ENCODE results near the gene DYRK4.
A peak's percentile ranks its signal among the peaks of the same experiment; 100 is the strongest.

The DYRK4 gene

DNA sequence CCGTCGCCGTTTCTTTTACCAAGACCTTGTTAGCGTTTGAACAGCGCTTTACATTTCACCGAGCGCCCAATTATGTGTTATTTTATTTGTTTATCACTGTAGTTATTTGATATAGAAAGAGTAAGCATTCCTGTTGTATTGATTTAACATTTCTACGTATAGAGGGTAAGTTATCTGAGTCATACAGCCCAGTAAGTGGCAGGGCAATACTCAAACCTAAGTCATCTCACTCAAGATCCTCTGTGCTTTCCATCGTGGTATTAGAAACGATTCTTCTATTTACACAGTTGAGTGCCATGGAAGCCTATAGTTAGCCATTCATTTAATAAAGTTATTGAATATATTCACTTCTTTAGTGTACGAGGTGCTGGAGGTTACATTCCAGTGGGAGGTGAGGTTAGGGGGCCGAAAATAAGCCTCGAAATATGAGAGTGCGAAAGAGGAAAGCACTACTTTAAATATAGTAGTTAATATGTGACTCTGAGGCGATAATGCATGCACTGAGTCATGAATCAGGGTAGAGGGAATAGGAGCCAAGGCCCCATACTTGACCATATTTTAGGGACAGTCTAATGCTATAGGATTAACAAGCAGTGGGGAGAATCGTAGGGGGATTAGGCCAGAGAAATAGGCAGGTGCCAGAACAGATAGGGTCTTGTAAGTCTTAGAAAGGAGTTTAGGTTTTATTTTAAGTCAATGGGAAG lies 22.7 kb upstream of the DYRK4 start:
- Histone ChIP-seq H3K9me3 (ENCODE audit: low read length) (no peaks in the 10 kb centered on the region), H3K36me3 (ENCODE audit: insufficient read depth, low read length) (peaks cover 43% of the 10 kb centered on the region; the same call in 1 of the 2 replicates), H3K9ac (ENCODE audit: low read length) (peak overlapping the region; percentile 85), H3K79me2 (ENCODE audit: insufficient read depth, low read length) (peaks cover 52% of the 10 kb centered on the region), H3K27ac (ENCODE audit: low read depth, low read length, poor library complexity, severe bottlenecking) (peak overlapping the region; percentile 73), H3K4me2 (ENCODE audit: low read length) (peak overlapping the region; percentile 83), H3F3A (ENCODE audit: insufficient read depth, low read length) (no peaks in the 10 kb centered on the region), H3K4me3 (ENCODE audit: low read depth, low read length, poor library complexity, severe bottlenecking) (peak overlapping the region; percentile 86), H2AFZ (ENCODE audit: low read length) (no peak overlapping the region), H3K4me1 (ENCODE audit: insufficient read depth, low read length, severe bottlenecking) (peaks cover 55% of the 10 kb centered on the region), H3K27me3 (ENCODE audit: insufficient read depth, low read length) (no peaks in the 10 kb centered on the region), H3K9me2 (ENCODE audit: low read depth, low read length) (no peaks in the 10 kb centered on the region), H4K20me1 (ENCODE audit: insufficient read depth, low read length) (no peaks in the 10 kb centered on the region; the same call in 1 of the 2 replicates)
- no peak for TF ChIP-seq EZH2 (IDR thresholded peaks at IDR 0.05; ENCODE audit: borderline replicate concordance, low read length)
- TF ChIP-seq, protein P1, sequence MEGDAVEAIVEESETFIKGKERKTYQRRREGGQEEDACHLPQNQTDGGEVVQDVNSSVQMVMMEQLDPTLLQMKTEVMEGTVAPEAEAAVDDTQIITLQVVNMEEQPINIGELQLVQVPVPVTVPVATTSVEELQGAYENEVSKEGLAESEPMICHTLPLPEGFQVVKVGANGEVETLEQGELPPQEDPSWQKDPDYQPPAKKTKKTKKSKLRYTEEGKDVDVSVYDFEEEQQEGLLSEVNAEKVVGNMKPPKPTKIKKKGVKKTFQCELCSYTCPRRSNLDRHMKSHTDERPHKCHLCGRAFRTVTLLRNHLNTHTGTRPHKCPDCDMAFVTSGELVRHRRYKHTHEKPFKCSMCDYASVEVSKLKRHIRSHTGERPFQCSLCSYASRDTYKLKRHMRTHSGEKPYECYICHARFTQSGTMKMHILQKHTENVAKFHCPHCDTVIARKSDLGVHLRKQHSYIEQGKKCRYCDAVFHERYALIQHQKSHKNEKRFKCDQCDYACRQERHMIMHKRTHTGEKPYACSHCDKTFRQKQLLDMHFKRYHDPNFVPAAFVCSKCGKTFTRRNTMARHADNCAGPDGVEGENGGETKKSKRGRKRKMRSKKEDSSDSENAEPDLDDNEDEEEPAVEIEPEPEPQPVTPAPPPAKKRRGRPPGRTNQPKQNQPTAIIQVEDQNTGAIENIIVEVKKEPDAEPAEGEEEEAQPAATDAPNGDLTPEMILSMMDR (IDR thresholded peaks at IDR 0.05; ENCODE audit: low read length), result no peak

GRCh38 chr12:4540170-4540569 lies 21.8 kb upstream of the DYRK4 start:
- Histone ChIP-seq H2AFZ (ENCODE audit: low read length) (no peak overlapping the region), H3K9ac (ENCODE audit: low read length) (peak overlapping the region; percentile 85), H4K20me1 (ENCODE audit: insufficient read depth, low read length) (no peaks in the 10 kb centered on the region; the same call in 1 of the 2 replicates), H3F3A (ENCODE audit: insufficient read depth, low read length) (no peaks in the 10 kb centered on the region), H3K9me2 (ENCODE audit: low read depth, low read length) (no peaks in the 10 kb centered on the region), H3K9me3 (ENCODE audit: low read length) (no peaks in the 10 kb centered on the region), H3K4me2 (ENCODE audit: low read length) (peak overlapping the region; percentile 83), H3K4me3 (ENCODE audit: low read depth, low read length, poor library complexity, severe bottlenecking) (peak overlapping the region; percentile 86), H3K36me3 (ENCODE audit: insufficient read depth, low read length) (peaks cover 43% of the 10 kb centered on the region; the same call in 1 of the 2 replicates), H3K79me2 (ENCODE audit: insufficient read depth, low read length) (peaks cover 52% of the 10 kb centered on the region), H3K27me3 (ENCODE audit: insufficient read depth, low read length) (no peaks in the 10 kb centered on the region), H3K4me1 (ENCODE audit: insufficient read depth, low read length, severe bottlenecking) (peaks cover 50% of the 10 kb centered on the region), H3K27ac (ENCODE audit: low read depth, low read length, poor library complexity, severe bottlenecking) (no peak overlapping the region)
- TF ChIP-seq, protein P1 (IDR thresholded peaks at IDR 0.05; ENCODE audit: low read length), result no peak
- TF ChIP-seq EZH2 (IDR thresholded peaks at IDR 0.05; ENCODE audit: borderline replicate concordance, low read length), result no peak

DNA sequence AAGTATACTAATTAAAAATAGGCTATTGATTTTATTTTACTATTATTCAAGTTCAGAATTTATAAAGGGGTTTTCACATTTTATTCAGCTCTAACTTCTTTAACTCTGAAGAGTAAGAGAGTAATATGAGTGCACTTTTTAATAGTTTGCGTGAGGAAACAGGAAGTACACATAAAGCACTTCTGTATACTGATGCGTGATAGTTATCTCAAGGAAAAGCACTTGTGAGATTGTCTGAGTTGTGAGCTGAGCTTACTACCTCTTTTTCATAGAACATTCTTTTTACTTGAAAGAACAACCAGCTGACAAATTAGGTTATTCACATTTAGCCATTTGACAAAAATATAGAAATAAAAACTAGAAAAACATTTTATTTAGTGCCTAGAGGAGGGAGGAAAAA lies 21.4 kb upstream of the DYRK4 start:
- H3K9me2 ChIP-seq (ENCODE audit: low read depth, low read length), result no peaks in the 10 kb centered on the region
- no peak overlapping the region for H3K27ac ChIP-seq (ENCODE audit: low read depth, low read length, poor library complexity, severe bottlenecking)
- H3K9ac ChIP-seq (ENCODE audit: low read length), result no peak overlapping the region; the same call in 1 of the 2 replicates
- no peaks in the 10 kb centered on the region for H3K9me3 ChIP-seq (ENCODE audit: low read length)
- no peaks in the 10 kb centered on the region for H3K27me3 ChIP-seq (ENCODE audit: insufficient read depth, low read length)
- peak overlapping the region; percentile 83 for H3K4me2 ChIP-seq (ENCODE audit: low read length)
- H4K20me1 ChIP-seq (ENCODE audit: insufficient read depth, low read length), result no peaks in the 10 kb centered on the region; the same call in 1 of the 2 replicates
- peaks cover 44% of the 10 kb centered on the region; the same call in 1 of the 2 replicates for H3K36me3 ChIP-seq (ENCODE audit: insufficient read depth, low read length)
- H2AFZ ChIP-seq (ENCODE audit: low read length), result no peak overlapping the region
- H3K79me2 ChIP-seq (ENCODE audit: insufficient read depth, low read length), result peaks cover 52% of the 10 kb centered on the region
- H3K4me3 ChIP-seq (ENCODE audit: low read depth, low read length, poor library complexity, severe bottlenecking), result peak overlapping the region; percentile 86
- TF ChIP-seq EZH2 (IDR thresholded peaks at IDR 0.05; ENCODE audit: borderline replicate concordance, low read length), result no peak
- TF ChIP-seq, protein P1 (IDR thresholded peaks at IDR 0.05; ENCODE audit: low read length), result no peak
- peaks cover 46% of the 10 kb centered on the region for H3K4me1 ChIP-seq (ENCODE audit: insufficient read depth, low read length, severe bottlenecking)
- H3F3A ChIP-seq (ENCODE audit: insufficient read depth, low read length), result no peaks in the 10 kb centered on the region
